ENCODE results near the gene GNG7. TPM values are rescaled to one million over a fixed set of nuclear protein-coding genes. Genes with fewer than 3 reads are reported as not detected.

The GNG7 gene
- total RNA-seq, 1 experiment from 2014 or later = 7.7 TPM

- Mint-ChIP-seq H3K4me3 (peak overlapping the region; percentile 88 to 94), H3K27ac (peak overlapping the region in 1 of 3 experiments; percentile 81; a peak in 3 of 7 replicates), H3K4me1 (peaks cover 17 to 26% of the 10 kb centered on the region in 2 experiments), H3K9me3 (0 out of 5 replicates have a peak, but pooled peaks cover 0 to 2% of the 10 kb centered on the region in 2 experiments), H3K36me3 (ENCODE audit: insufficient read depth in 1 of 3, low read depth in 3 of 3) (peaks cover 0 to 3% (median 1%) of the 10 kb centered on the region in 3 experiments; a peak in 1 of 7 replicates), H3K27me3 (ENCODE audit: low read depth) (peaks cover 50% of the 10 kb centered on the region)
- no peak overlapping the region for H3K14ac ChIP-seq (ENCODE audit: insufficient read depth, low read length)
- peaks cover 7% of the 10 kb centered on the region; the same call in 1 of the 2 replicates for H3K27me3 ChIP-seq (ENCODE audit: insufficient read depth, low read length)
- H2BK120ac ChIP-seq (ENCODE audit: low read depth, low read length, poor library complexity, severe bottlenecking) = no peak overlapping the region
- H4K20me1 ChIP-seq (ENCODE audit: control insufficient read depth, insufficient read depth, insufficient read length) = peaks cover 3% of the 10 kb centered on the region
- H3K9ac ChIP-seq (ENCODE audit: extremely low read depth, insufficient read length, low read length) = peak overlapping the region; percentile 73
- no peak overlapping the region for H4K8ac ChIP-seq (replicated peaks; ENCODE audit: insufficient read length, low read depth, low read length)
- H3K23me2 ChIP-seq (ENCODE audit: insufficient read length, low read depth, low read length, poor library complexity, severe bottlenecking) = peaks cover 28% of the 10 kb centered on the region
- H3K4ac ChIP-seq (ENCODE audit: low read depth, low read length) = no peak overlapping the region
- H4K91ac ChIP-seq (ENCODE audit: insufficient read length, low read depth, low read length) = no peak overlapping the region
- no peak overlapping the region for H3K56ac ChIP-seq (ENCODE audit: insufficient read length, low read depth, low read length)
- no peak overlapping the region for H3K23ac ChIP-seq (ENCODE audit: insufficient read length, low read depth, low read length)
- H2AK5ac ChIP-seq (ENCODE audit: insufficient read length, low read length) = no peak overlapping the region
- DNase-seq = no peak
- no peak overlapping the region for H2AFZ ChIP-seq (ENCODE audit: low read length)
- no peak overlapping the region for H3K27ac ChIP-seq (ENCODE audit: insufficient read length, low read depth, low read length)
- no peak overlapping the region for H4K5ac ChIP-seq (ENCODE audit: insufficient read length, low read depth, low read length)
- H3K4me2 ChIP-seq (ENCODE audit: insufficient read depth, insufficient read length, low read length) = peak overlapping the region; percentile 65
- H3K79me2 ChIP-seq (ENCODE audit: insufficient read depth, low read length) = peaks cover 2% of the 10 kb centered on the region; the same call in 1 of the 2 replicates
- no peaks in the 10 kb centered on the region for H3K79me1 ChIP-seq (ENCODE audit: insufficient read depth, low read depth, low read length, poor library complexity, severe bottlenecking)
- no peak overlapping the region for H2BK20ac ChIP-seq (ENCODE audit: low read depth, low read length, poor library complexity, severe bottlenecking)
- no peak overlapping the region for H2BK5ac ChIP-seq (ENCODE audit: insufficient read length, low read length)
- H2BK15ac ChIP-seq (ENCODE audit: low read depth, low read length) = no peak overlapping the region
- H3K18ac ChIP-seq (ENCODE audit: insufficient read length, low read depth, low read length) = no peak overlapping the region
- H2BK12ac ChIP-seq (ENCODE audit: insufficient read length, low read depth, low read length) = no peak overlapping the region
- H3K4me1 ChIP-seq (ENCODE audit: insufficient read depth, low read length) = peaks cover 4% of the 10 kb centered on the region; the same call in 1 of the 2 replicates
- H3K9me3 ChIP-seq (ENCODE audit: control insufficient read depth, low read depth, low read length) = no peaks in the 10 kb centered on the region
- H3T11ph ChIP-seq (ENCODE audit: low read length) = no peak overlapping the region
- no peak for TF ChIP-seq CTCF (conservative IDR thresholded peaks at IDR 0.05)
- WGBS (ENCODE audit: extremely low coverage, insufficient read length, low lambda C conversion rate) = no CpG with 5 or more reads among the region's 42 CpGs
Observed at GRCh38 chr19:2476451-2477140, 225.9 kb downstream of the GNG7 start.
